A673 (cell line): ENCODE data around the gene WHRN. TPM values are rescaled to one million over a fixed set of nuclear protein-coding genes. Genes with fewer than 3 reads are reported as not detected.

Experiments
- BruUV-seq: library from RNA; stranded (reverse); fragments of 400-500 nt; replicated peaks from 2 replicates; lab custom pipeline; 2021; lab: Mats Ljungman, UMichigan
- CTCF ChIA-PET: fragments of 300-600 bp; sonication (Branson Sonifier 250); formaldehyde crosslinking; loops from one replicate; lab custom pipeline; 2022; ENCODE audit warnings: antibody characterized with exemption; lab: Charles Lee
- POLR2A ChIA-PET: fragments of 300-600 bp; sonication (Branson Sonifier 250); formaldehyde crosslinking; loops from one replicate; lab custom pipeline; 2022; ENCODE audit warnings: antibody characterized with exemption; ENCODE audit not compliant: low non-redundant PET; lab: Charles Lee
- DNase-seq: peaks from one replicate; pipeline ENCODE4 v3.0.0-alpha.2; 2015; ENCODE audit warnings: low spot score
- H3K27ac ChIP-seq: fragments of 200-600 bp; sonication (generic); 2 replicates; pipeline ENCODE4 v1.5.1; 2016; ENCODE audit warnings: mixed run types, low read depth, mild to moderate bottlenecking, mixed read lengths, antibody characterized with exemption, low read length; ENCODE audit not compliant: poor library complexity, severe bottlenecking
- H3K27me3 ChIP-seq: fragments of 200-600 bp; sonication (generic); replicated peaks from 2 replicates; pipeline ENCODE4 v1.6.1; 2017; ENCODE audit warnings: mixed run types, low read depth, mild to moderate bottlenecking, mixed read lengths, antibody characterized with exemption, low read length; ENCODE audit not compliant: insufficient read depth, poor library complexity
- H3K36me3 ChIP-seq: fragments of 200-600 bp; sonication (generic); 2 replicates; pipeline ENCODE4 v1.6.1; 2016; ENCODE audit warnings: mixed run types, mild to moderate bottlenecking, mixed read lengths, antibody characterized with exemption, low read length; ENCODE audit not compliant: insufficient read depth, poor library complexity, severe bottlenecking
- H3K4me1 ChIP-seq: fragments of 200-600 bp; sonication (generic); 2 replicates; pipeline ENCODE4 v1.6.1; 2017; ENCODE audit warnings: mixed run types, mild to moderate bottlenecking, mixed read lengths, antibody characterized with exemption, low read length; ENCODE audit not compliant: insufficient read depth, poor library complexity, severe bottlenecking
- H3K4me3 ChIP-seq: fragments of 200-600 bp; sonication (generic); 2 replicates; pipeline ENCODE4 v1.5.1; 2016; ENCODE audit warnings: low read depth, mixed run types, mild to moderate bottlenecking, mixed read lengths, low read length; ENCODE audit not compliant: poor library complexity, severe bottlenecking
- H3K9me3 ChIP-seq: fragments of 200-600 bp; sonication (generic); 2 replicates; pipeline ENCODE4 v1.6.1; 2016; ENCODE audit warnings: mixed run types, low read depth, mild to moderate bottlenecking, mixed read lengths, antibody characterized with exemption, low read length; ENCODE audit not compliant: poor library complexity, severe bottlenecking
- EZH2 ChIP-seq: fragments of 200-600 bp; sonication (generic); IDR thresholded peaks from 2 replicates; pipeline ENCODE4 v1.6.1; 2017; ENCODE audit warnings: borderline replicate concordance, low read depth, mild to moderate bottlenecking, mixed read lengths, antibody characterized with exemption, low read length; ENCODE audit not compliant: poor library complexity, severe bottlenecking
- intact Hi-C: fragments of 100-400 bp; cut with micrococcal nuclease; formaldehyde crosslinking; loops from one replicate; pipeline ENCODE4 v1.10.0; 2022; ENCODE audit not compliant: unreplicated experiment
- total RNA-seq: library from RNA; stranded (reverse); gene quantifications from 2 replicates; pipeline ENCODE4 v1.2.3, GENCODE V29; 2021
- TF ChIP-seq, protein P1 (sequence below): fragments of 300-800, 200-600 bp; sonication (generic); conservative IDR thresholded peaks from 2 replicates; pipeline ENCODE4 v1.5.1; 2017; ENCODE audit warnings: low read depth, mild to moderate bottlenecking, antibody characterized with exemption, low read length, moderate library complexity, mixed read lengths

Gene WHRN
- total RNA-seq, 1 experiment from 2014 or later: 9.1 TPM

GRCh38 chr9:114518599-114519022, 13.3 kb upstream of the WHRN start:
- H3K4me3 ChIP-seq: no peak overlapping the region
- no peaks in the 10 kb centered on the region for H3K36me3 ChIP-seq
- no TSS peak for BruUV-seq
- TF ChIP-seq, protein P1, sequence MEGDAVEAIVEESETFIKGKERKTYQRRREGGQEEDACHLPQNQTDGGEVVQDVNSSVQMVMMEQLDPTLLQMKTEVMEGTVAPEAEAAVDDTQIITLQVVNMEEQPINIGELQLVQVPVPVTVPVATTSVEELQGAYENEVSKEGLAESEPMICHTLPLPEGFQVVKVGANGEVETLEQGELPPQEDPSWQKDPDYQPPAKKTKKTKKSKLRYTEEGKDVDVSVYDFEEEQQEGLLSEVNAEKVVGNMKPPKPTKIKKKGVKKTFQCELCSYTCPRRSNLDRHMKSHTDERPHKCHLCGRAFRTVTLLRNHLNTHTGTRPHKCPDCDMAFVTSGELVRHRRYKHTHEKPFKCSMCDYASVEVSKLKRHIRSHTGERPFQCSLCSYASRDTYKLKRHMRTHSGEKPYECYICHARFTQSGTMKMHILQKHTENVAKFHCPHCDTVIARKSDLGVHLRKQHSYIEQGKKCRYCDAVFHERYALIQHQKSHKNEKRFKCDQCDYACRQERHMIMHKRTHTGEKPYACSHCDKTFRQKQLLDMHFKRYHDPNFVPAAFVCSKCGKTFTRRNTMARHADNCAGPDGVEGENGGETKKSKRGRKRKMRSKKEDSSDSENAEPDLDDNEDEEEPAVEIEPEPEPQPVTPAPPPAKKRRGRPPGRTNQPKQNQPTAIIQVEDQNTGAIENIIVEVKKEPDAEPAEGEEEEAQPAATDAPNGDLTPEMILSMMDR: no peak
- TF ChIP-seq EZH2: no peak
- no peak overlapping the region for H3K27ac ChIP-seq
- no peak for DNase-seq
- POLR2A ChIA-PET: no interaction called here
- peaks cover 5% of the 10 kb centered on the region for H3K27me3 ChIP-seq
- no peaks in the 10 kb centered on the region for H3K9me3 ChIP-seq
- intact Hi-C loops: no loop called here
- CTCF ChIA-PET: no interaction called here
- H3K4me1 ChIP-seq: no peaks in the 10 kb centered on the region

DNA sequence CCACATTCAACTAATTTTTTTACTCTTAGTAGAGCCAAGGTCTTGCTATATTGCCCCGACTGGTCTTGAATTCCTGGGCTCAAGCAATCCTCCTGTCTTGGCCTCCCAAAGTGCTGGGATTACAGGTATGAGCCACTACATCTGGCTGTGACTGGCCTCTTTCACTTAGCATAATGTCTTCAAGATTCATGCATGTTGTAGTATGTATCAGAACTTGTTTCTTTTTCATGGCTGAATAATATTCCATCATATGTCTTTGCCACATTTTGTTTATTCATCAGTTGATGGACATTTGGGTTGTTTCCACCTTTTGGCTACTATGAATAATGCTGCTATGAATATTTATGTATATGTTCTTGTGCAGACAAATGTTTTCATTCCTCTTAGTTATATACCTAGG, 12.8 kb upstream of the WHRN start:
- BruUV-seq: no TSS peak
- intact Hi-C loops: no loop called here
- ChIA-PET CTCF (no interaction called here), POLR2A (no interaction called here)
- TF ChIP-seq, protein P1: no peak
- TF ChIP-seq EZH2: no peak
- Histone ChIP-seq H3K9me3 (no peaks in the 10 kb centered on the region), H3K4me3 (no peak overlapping the region), H3K4me1 (no peaks in the 10 kb centered on the region), H3K27me3 (peaks cover 5% of the 10 kb centered on the region), H3K36me3 (no peaks in the 10 kb centered on the region), H3K27ac (no peak overlapping the region)
- DNase-seq: no peak

GRCh38 chr9:114516913-114517312, 11.6 kb upstream of the WHRN start:
- POLR2A ChIA-PET: no interaction called here
- DNase-seq: no peak
- Histone ChIP-seq H3K4me1 (no peaks in the 10 kb centered on the region), H3K27me3 (peaks cover 5% of the 10 kb centered on the region), H3K9me3 (no peaks in the 10 kb centered on the region), H3K36me3 (no peaks in the 10 kb centered on the region), H3K4me3 (no peak overlapping the region), H3K27ac (no peak overlapping the region)
- CTCF ChIA-PET: no interaction called here
- no peak for TF ChIP-seq EZH2
- TF ChIP-seq, protein P1: no peak
- intact Hi-C loops: no loop called here
- no TSS peak for BruUV-seq
